C4-2B (cell line): ENCODE results near the gene PKM.

Experiments
- ZFX ChIP-seq: fragments of 450-650 bp; IDR thresholded peaks from 2 replicates; pipeline ENCODE4 v1.6.1; 2017
- TF ChIP-seq, protein P1 (sequence below): fragments of 450-650 bp; conservative IDR thresholded peaks from 2 replicates; pipeline ENCODE4 v1.5.1; 2017; ENCODE audit warnings: mild to moderate bottlenecking

DNA sequence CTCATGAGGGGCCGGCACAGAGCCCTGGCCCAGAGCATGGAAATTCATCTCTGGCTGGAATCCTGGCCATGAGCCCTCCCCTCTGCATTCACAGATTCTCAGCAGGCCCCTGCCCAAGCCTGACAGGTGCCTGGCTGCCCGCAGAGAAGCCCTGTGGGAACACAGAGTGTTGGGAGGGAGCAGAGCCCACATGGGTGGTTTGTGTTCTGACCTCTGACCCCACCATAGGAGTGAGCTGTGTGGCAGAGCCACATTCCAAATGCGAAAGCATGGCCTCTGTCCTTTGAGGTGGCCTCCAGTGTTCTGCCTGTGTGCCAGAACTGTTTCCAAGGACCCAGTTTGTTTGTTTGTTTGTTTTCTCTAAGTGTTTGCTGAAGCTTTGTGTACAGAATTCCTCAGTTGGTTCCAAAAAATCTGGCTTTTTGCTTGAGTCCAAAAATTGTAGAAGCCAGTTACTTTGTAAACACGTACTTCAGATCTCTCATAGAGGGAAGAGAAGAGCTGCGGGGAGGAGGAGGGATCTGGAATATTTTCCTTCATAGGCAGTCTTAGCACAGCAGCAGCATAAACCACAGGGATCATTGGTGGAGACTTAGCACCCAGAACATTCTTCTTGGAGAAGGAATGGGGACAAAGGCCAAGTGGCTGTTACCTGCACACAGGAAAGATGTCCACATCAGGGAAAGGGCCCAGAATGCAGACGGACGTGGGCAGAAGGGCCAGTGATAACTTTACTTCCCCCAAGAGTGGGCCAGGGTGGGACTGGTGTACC lies 69.4 kb downstream of the PKM start:
- TF ChIP-seq, protein P1, sequence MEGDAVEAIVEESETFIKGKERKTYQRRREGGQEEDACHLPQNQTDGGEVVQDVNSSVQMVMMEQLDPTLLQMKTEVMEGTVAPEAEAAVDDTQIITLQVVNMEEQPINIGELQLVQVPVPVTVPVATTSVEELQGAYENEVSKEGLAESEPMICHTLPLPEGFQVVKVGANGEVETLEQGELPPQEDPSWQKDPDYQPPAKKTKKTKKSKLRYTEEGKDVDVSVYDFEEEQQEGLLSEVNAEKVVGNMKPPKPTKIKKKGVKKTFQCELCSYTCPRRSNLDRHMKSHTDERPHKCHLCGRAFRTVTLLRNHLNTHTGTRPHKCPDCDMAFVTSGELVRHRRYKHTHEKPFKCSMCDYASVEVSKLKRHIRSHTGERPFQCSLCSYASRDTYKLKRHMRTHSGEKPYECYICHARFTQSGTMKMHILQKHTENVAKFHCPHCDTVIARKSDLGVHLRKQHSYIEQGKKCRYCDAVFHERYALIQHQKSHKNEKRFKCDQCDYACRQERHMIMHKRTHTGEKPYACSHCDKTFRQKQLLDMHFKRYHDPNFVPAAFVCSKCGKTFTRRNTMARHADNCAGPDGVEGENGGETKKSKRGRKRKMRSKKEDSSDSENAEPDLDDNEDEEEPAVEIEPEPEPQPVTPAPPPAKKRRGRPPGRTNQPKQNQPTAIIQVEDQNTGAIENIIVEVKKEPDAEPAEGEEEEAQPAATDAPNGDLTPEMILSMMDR: no peak
- TF ChIP-seq ZFX: no peak
